LNCaP clone FGC (cell line): ENCODE results near the gene TPRG1L.

Experiments used
- DNase-seq: peaks from one replicate; pipeline ENCODE4 v3.0.0-alpha.2; 2011; ENCODE audit warnings: low read depth
- H3K4me3 ChIP-seq: 2 replicates; pipeline ENCODE4 v1.5.1; 2011; ENCODE audit warnings: mild to moderate bottlenecking, low read depth, low read length, control low read depth
- CTCF ChIP-seq: IDR thresholded peaks from 2 replicates; pipeline ENCODE4 v1.5.1; 2012; ENCODE audit warnings: mild to moderate bottlenecking; ENCODE audit not compliant: control insufficient read depth, insufficient read depth; ENCODE audit errors: extremely low read depth

Gene TPRG1L

GRCh38 chr1:3676581-3677470 lies 52.0 kb downstream of the TPRG1L start:
- no peak for DNase-seq

GRCh38 chr1:3677484-3677883 lies 52.7 kb downstream of the TPRG1L start:
- no peak overlapping the region for H3K4me3 ChIP-seq
- no peak for TF ChIP-seq CTCF
- DNase-seq = no peak

More at GRCh38 chr1:3676581-3677470, 52.0 kb downstream of the TPRG1L start:
- no peak overlapping the region for H3K4me3 ChIP-seq
- TF ChIP-seq CTCF = no peak

- no peak for TF ChIP-seq CTCF
- no peak for DNase-seq
- H3K4me3 ChIP-seq = no peak overlapping the region
These were observed 53.7 kb downstream of the TPRG1L start for GRCh38 chr1:3678361-3679097.

- TF ChIP-seq CTCF = no peak
- DNase-seq = no peak
- H3K4me3 ChIP-seq = no peak overlapping the region
These were observed 54.3 kb downstream of the TPRG1L start for GRCh38 chr1:3679098-3679555.
